Neuronal stem cell (in vitro differentiated cells): ENCODE data around the gene SCGB3A2.

Experiments used
- DNase-seq: peaks from one replicate; pipeline ENCODE4 v3.0.0-alpha.2; 2013; ENCODE audit warnings: low spot score
- H2AFZ ChIP-seq: one replicate; pipeline ENCODE4 v1.6.1; 2013; ENCODE audit warnings: mild to moderate bottlenecking, low read length, inconsistent platforms
- H2AK5ac ChIP-seq: 2 replicates; pipeline ENCODE4 v1.6.1; 2013; ENCODE audit warnings: low read depth, mild to moderate bottlenecking, inconsistent platforms, low read length, moderate library complexity, mixed read lengths
- H2BK120ac ChIP-seq: 2 replicates; pipeline ENCODE4 v1.6.1; 2013; ENCODE audit warnings: low read depth, mild to moderate bottlenecking, inconsistent platforms, low read length, moderate library complexity, mixed read lengths
- H2BK12ac ChIP-seq: one replicate; pipeline ENCODE4 v1.6.1; 2013; ENCODE audit warnings: low read length, inconsistent platforms
- H2BK15ac ChIP-seq: 2 replicates; pipeline ENCODE4 v1.6.1; 2013; ENCODE audit warnings: mild to moderate bottlenecking, low read length, inconsistent platforms, mixed read lengths
- H2BK5ac ChIP-seq: one replicate; pipeline ENCODE4 v1.6.1; 2013; ENCODE audit warnings: inconsistent platforms, mild to moderate bottlenecking, low read length, moderate library complexity
- H3K14ac ChIP-seq: one replicate; pipeline ENCODE4 v1.6.1; 2013; ENCODE audit warnings: low read length, inconsistent platforms
- H3K18ac ChIP-seq: 2 replicates; pipeline ENCODE4 v1.6.1; 2013; ENCODE audit warnings: low read length, inconsistent platforms
- H3K23ac ChIP-seq: 2 replicates; pipeline ENCODE4 v1.6.1; 2013; ENCODE audit warnings: low read depth, mild to moderate bottlenecking, mixed read lengths, low read length, inconsistent platforms; ENCODE audit not compliant: poor library complexity
- H3K27ac ChIP-seq: replicated peaks from 3 replicates; pipeline ENCODE4 v1.5.1; 2013; ENCODE audit warnings: low read length, inconsistent platforms
- H3K27me3 ChIP-seq, 3 experiments: 2 replicates each; pipeline ENCODE4 v1.6.1; 2013; ENCODE audit warnings: low read length in 3 of 3, mild to moderate bottlenecking in 2 of 3, inconsistent platforms in 1 of 3, low read depth in 1 of 3, mixed read lengths in 1 of 3, moderate library complexity in 1 of 3; ENCODE audit not compliant: control insufficient read depth in 3 of 3, insufficient read depth in 3 of 3
- H3K36me3 ChIP-seq, 2 donors: replicated peaks in 1 of 2; 2 replicates each; pipeline ENCODE4 v1.6.1; 2013; ENCODE audit warnings: low read length in 2 of 2; ENCODE audit not compliant: control insufficient read depth in 2 of 2, insufficient read depth in 2 of 2
- H3K4ac ChIP-seq: 2 replicates; pipeline ENCODE4 v1.6.1; 2013; ENCODE audit warnings: inconsistent platforms, mild to moderate bottlenecking, low read length, moderate library complexity
- H3K4me1 ChIP-seq, 2 donors: 1 replicate in 1 of 2; 2 replicates in 1 of 2; pipeline ENCODE4 v1.6.1; 2013; ENCODE audit warnings: low read length in 2 of 2, low read depth in 1 of 2; ENCODE audit not compliant: control insufficient read depth in 2 of 2, insufficient read depth in 1 of 2
- H3K4me2 ChIP-seq: one replicate; pipeline ENCODE4 v1.6.1; 2013; ENCODE audit warnings: mild to moderate bottlenecking, low read length, inconsistent platforms; ENCODE audit not compliant: insufficient read depth, poor library complexity, severe bottlenecking
- H3K4me3 ChIP-seq, 2 donors: 2 replicates each; pipeline ENCODE4 v1.5.1; 2013; ENCODE audit warnings: low read length in 2 of 2, mild to moderate bottlenecking in 2 of 2, inconsistent platforms in 1 of 2, moderate library complexity in 1 of 2
- H3K79me1 ChIP-seq: one replicate; pipeline ENCODE4 v1.6.1; 2013; ENCODE audit warnings: low read depth, mild to moderate bottlenecking, inconsistent platforms, low read length, moderate library complexity
- H3K9ac ChIP-seq: one replicate; pipeline ENCODE4 v1.6.1; 2013; ENCODE audit warnings: mild to moderate bottlenecking, low read depth, low read length, inconsistent platforms; ENCODE audit not compliant: poor library complexity
- H3K9me3 ChIP-seq, 2 donors: replicated peaks in 1 of 2; 2 replicates each; pipeline versions ENCODE3 to v1.6.1; 2013; ENCODE audit warnings: low read length in 2 of 2, mild to moderate bottlenecking in 2 of 2, inconsistent platforms in 1 of 2, low read depth in 1 of 2, mixed read lengths in 1 of 2, moderate library complexity in 1 of 2; ENCODE audit not compliant: control insufficient read depth in 2 of 2, insufficient read depth in 1 of 2
- H4K8ac ChIP-seq: one replicate; pipeline ENCODE4 v1.6.1; 2013; ENCODE audit warnings: low read depth, mild to moderate bottlenecking, inconsistent platforms, low read length, moderate library complexity
- H4K91ac ChIP-seq: one replicate; pipeline ENCODE4 v1.6.1; 2013; ENCODE audit warnings: low read length, low read depth, mild to moderate bottlenecking, inconsistent platforms; ENCODE audit not compliant: poor library complexity
- WGBS, 2 donors: extraction: QIAGEN DNeasy Blood & Tissue Kit; methylation state at CpG; one replicate each; pipeline ENCODE4 v1.1.7; 2013; ENCODE audit warnings: missing lambda C conversion rate in 2 of 2, mixed read lengths in 1 of 2; ENCODE audit not compliant: insufficient read length in 2 of 2, insufficient replicate concordance in 1 of 2; ENCODE audit errors: extremely low coverage in 2 of 2; 5-methylcytosine and 5-hydroxymethylcytosine counted together

SCGB3A2 gene

GRCh38 chr5:147845618-147846017 is 32.9 kb upstream of the SCGB3A2 start:
- WGBS, 2 donors: no CpG with 5 or more reads among the region's 4 CpGs
- no peak overlapping the region for H2AFZ ChIP-seq

GRCh38 chr5:147849226-147849625 is 29.3 kb upstream of the SCGB3A2 start:
- Histone ChIP-seq H3K4ac (no peak overlapping the region), H2AK5ac (no peak overlapping the region), H3K23ac (no peak overlapping the region), H3K9ac (no peak overlapping the region), H3K4me2 (no peak overlapping the region), H3K36me3 (no peaks in the 10 kb centered on the region), H4K91ac (no peak overlapping the region), H3K9me3 (no peaks in the 10 kb centered on the region), H2AFZ (no peak overlapping the region), H3K4me1 (no peaks in the 10 kb centered on the region), H3K14ac (no peak overlapping the region), H3K4me3 (no peak overlapping the region), H2BK120ac (no peak overlapping the region), H2BK5ac (no peak overlapping the region), H2BK12ac (no peak overlapping the region), H2BK15ac (no peak overlapping the region), H3K27me3 (peaks cover 0 to 9% (median 0%) of the 10 kb centered on the region in 3 experiments), H3K79me1 (no peaks in the 10 kb centered on the region), H3K27ac (no peak overlapping the region), H3K18ac (no peak overlapping the region), H4K8ac (no peak overlapping the region)
- no CpG with 5 or more reads among the region's 2 CpGs for WGBS, 2 donors
- no peak for DNase-seq

More at GRCh38 chr5:147845618-147846017, 32.9 kb upstream of the SCGB3A2 start:
- Histone ChIP-seq H3K4me3 (no peak overlapping the region), H3K4me1 (no peaks in the 10 kb centered on the region), H3K4me2 (no peak overlapping the region), H2BK5ac (no peak overlapping the region), H3K36me3 (no peaks in the 10 kb centered on the region), H4K8ac (no peak overlapping the region), H3K18ac (no peak overlapping the region), H3K79me1 (no peaks in the 10 kb centered on the region), H3K27me3 (peaks cover 0 to 17% (median 0%) of the 10 kb centered on the region in 3 experiments), H3K9me3 (no peaks in the 10 kb centered on the region), H3K9ac (no peak overlapping the region), H3K14ac (no peak overlapping the region), H2AK5ac (no peak overlapping the region), H3K27ac (no peak overlapping the region), H3K23ac (no peak overlapping the region), H3K4ac (no peak overlapping the region), H2BK120ac (no peak overlapping the region), H4K91ac (no peak overlapping the region), H2BK12ac (no peak overlapping the region), H2BK15ac (no peak overlapping the region)
- no peak for DNase-seq

- no peaks in the 10 kb centered on the region for H3K79me1 ChIP-seq
These were observed 26.9 kb upstream of the SCGB3A2 start for GRCh38 chr5:147851578-147851977.

GRCh38 chr5:147852365-147852764 is 26.1 kb upstream of the SCGB3A2 start:
- Histone ChIP-seq H4K91ac (no peak overlapping the region), H2BK15ac (no peak overlapping the region), H2BK5ac (no peak overlapping the region), H2BK120ac (no peak overlapping the region), H3K4me2 (no peak overlapping the region), H3K27ac (no peak overlapping the region), H3K4me3 (no peak overlapping the region), H2AFZ (no peak overlapping the region), H2BK12ac (no peak overlapping the region), H3K4ac (no peak overlapping the region), H3K4me1 (no peaks in the 10 kb centered on the region), H2AK5ac (no peak overlapping the region), H3K23ac (no peak overlapping the region), H3K79me1 (no peaks in the 10 kb centered on the region), H3K9me3 (no peaks in the 10 kb centered on the region), H3K18ac (no peak overlapping the region), H3K9ac (no peak overlapping the region), H3K14ac (no peak overlapping the region), H3K27me3 (peaks cover 0 to 16% (median 0%) of the 10 kb centered on the region in 3 experiments), H4K8ac (no peak overlapping the region), H3K36me3 (no peaks in the 10 kb centered on the region)
- no peak for DNase-seq
- WGBS, 2 donors: no CpG with 5 or more reads among the region's 3 CpGs

More at GRCh38 chr5:147851578-147851977, 26.9 kb upstream of the SCGB3A2 start:
- Histone ChIP-seq H3K9me3 (no peaks in the 10 kb centered on the region), H3K27ac (no peak overlapping the region), H3K14ac (no peak overlapping the region), H2BK15ac (no peak overlapping the region), H3K4me1 (no peaks in the 10 kb centered on the region), H2BK120ac (no peak overlapping the region), H3K4me2 (no peak overlapping the region), H3K4me3 (no peak overlapping the region), H2BK5ac (no peak overlapping the region), H2AK5ac (no peak overlapping the region), H3K18ac (no peak overlapping the region), H2BK12ac (no peak overlapping the region), H4K91ac (no peak overlapping the region), H3K23ac (no peak overlapping the region), H3K4ac (no peak overlapping the region), H3K27me3 (peaks cover 0 to 16% (median 0%) of the 10 kb centered on the region in 3 experiments), H3K9ac (no peak overlapping the region), H3K36me3 (no peaks in the 10 kb centered on the region), H2AFZ (no peak overlapping the region), H4K8ac (no peak overlapping the region)
- no CpG with 5 or more reads among the region's 3 CpGs for WGBS, 2 donors
- no peak for DNase-seq
